ENCODE results near the gene LCP2. TPM values are rescaled to one million over a fixed set of nuclear protein-coding genes. Genes with fewer than 3 reads are reported as not detected.

LCP2 gene
- total and polyA plus RNA-seq, 2 donors (not counting 3 experiments of a cell fraction or from before 2014, with no cell fraction given), result not detected

- no peak overlapping the region for H3K9ac ChIP-seq (replicated peaks; ENCODE audit: extremely low read depth, insufficient read depth, low read length)
- no peak for DNase-seq (ENCODE audit: low read depth, low spot score)
- no TSS peak for BruUV-seq (replicated peaks)
- H3K9me3 ChIP-seq (replicated peaks; ENCODE audit: control insufficient read depth, insufficient read depth, low read length), result no peaks in the 10 kb centered on the region
- peaks cover 3% of the 10 kb centered on the region in 2 experiments for H3K27me3 ChIP-seq (ENCODE audit: control insufficient read depth in 2 of 2, insufficient read depth in 2 of 2, low read length in 2 of 2)
- POLR2A ChIA-PET, result no interaction called here
- H3K4me2 ChIP-seq (ENCODE audit: insufficient read depth, low read length), result no peak overlapping the region
- TF ChIP-seq POLR2AphosphoS5 (IDR thresholded peaks at IDR 0.05; ENCODE audit: insufficient read depth, low read depth, low read length) (no peak), FOS (IDR thresholded peaks at IDR 0.05; ENCODE audit: borderline replicate concordance, insufficient read depth, low read length) (no peak), JUN (IDR thresholded peaks at IDR 0.05; ENCODE audit: borderline replicate concordance, insufficient read depth, insufficient read length, low read depth) (no peak), MAX (IDR thresholded peaks at IDR 0.05; ENCODE audit: insufficient read depth, insufficient read length) (no peak), POLR2A (IDR thresholded peaks at IDR 0.05; ENCODE audit: low read depth, low read length) (no peak), EZH2 (IDR thresholded peaks at IDR 0.05; ENCODE audit: borderline replicate concordance, low read depth, low read length, severe bottlenecking) (no peak), MYC (IDR thresholded peaks at IDR 0.05; ENCODE audit: low read depth, low read length) (no peak), GATA2 (IDR thresholded peaks at IDR 0.05; ENCODE audit: insufficient read depth, insufficient read length, low read depth, low read length) (no peak), CTCF (IDR thresholded peaks at IDR 0.05; ENCODE audit: extremely low read depth in 1 of 2, insufficient read depth in 1 of 2, low read depth in 1 of 2, low read length in 2 of 2) (no peak)
- CTCF ChIA-PET, result interaction anchor here (0.9 to 2.5 kb wide), 8 partner anchors 10 to 432 kb away, joined by 3 to 16 read pairs (median 4); no protein-coding TSS in a partner anchor
- dilution Hi-C loops (cut with MboI; ENCODE audit: extremely low pct_ligation_motif_present, low sequenced_read_pairs), result no loop called here
- FAIRE-seq, result no peak
- H3K9me1 ChIP-seq (replicated peaks; ENCODE audit: control insufficient read depth, extremely low read depth, insufficient read depth, low read length), result no peaks in the 10 kb centered on the region
- H3K79me2 ChIP-seq (ENCODE audit: control insufficient read depth, insufficient read depth, low read length), result no peaks in the 10 kb centered on the region
- H3K4me1 ChIP-seq (ENCODE audit: control insufficient read depth, extremely low read depth, insufficient read depth, low read length), result no peaks in the 10 kb centered on the region
- H3K27ac ChIP-seq (ENCODE audit: insufficient read depth, low read depth, low read length), result no peak overlapping the region
- H2AFZ ChIP-seq (ENCODE audit: low read depth, low read length), result no peak overlapping the region
- no peaks in the 10 kb centered on the region for H4K20me1 ChIP-seq (replicated peaks; ENCODE audit: control insufficient read depth, extremely low read depth, insufficient read depth, low read length)
- intact Hi-C loops (cut with micrococcal nuclease), result no loop called here
- no peak overlapping the region for H3K4me3 ChIP-seq (replicated peaks in 1 of 3; ENCODE audit: insufficient read depth in 1 of 3, low read depth in 1 of 3, low read length in 3 of 3)
- H3K36me3 ChIP-seq (ENCODE audit: control insufficient read depth in 2 of 2, extremely low read depth in 1 of 2, insufficient read depth in 2 of 2, low read length in 2 of 2), result no peaks in the 10 kb centered on the region
These were observed 91.4 kb downstream of the LCP2 start for GRCh38 chr5:170206216-170206615.

Measured in endothelial cell of umbilical vein (primary cell).